HG03439 (cell line): Measurements from ENCODE around the gene DUSP3.
"Not testable (repeated sequence)": the region's sequence is repeated elsewhere in the genome, so short reads cannot be mapped to it uniquely, and the experiment has no call there.

Experiments
- ATAC-seq: cut with Tn5 transposase; IDR thresholded peaks from one replicate; pipeline ENCODE4 v1.9.1; 2021; ENCODE audit warnings: mild to moderate bottlenecking, moderate library complexity; ENCODE audit not compliant: unreplicated experiment

DUSP3 gene

DNA sequence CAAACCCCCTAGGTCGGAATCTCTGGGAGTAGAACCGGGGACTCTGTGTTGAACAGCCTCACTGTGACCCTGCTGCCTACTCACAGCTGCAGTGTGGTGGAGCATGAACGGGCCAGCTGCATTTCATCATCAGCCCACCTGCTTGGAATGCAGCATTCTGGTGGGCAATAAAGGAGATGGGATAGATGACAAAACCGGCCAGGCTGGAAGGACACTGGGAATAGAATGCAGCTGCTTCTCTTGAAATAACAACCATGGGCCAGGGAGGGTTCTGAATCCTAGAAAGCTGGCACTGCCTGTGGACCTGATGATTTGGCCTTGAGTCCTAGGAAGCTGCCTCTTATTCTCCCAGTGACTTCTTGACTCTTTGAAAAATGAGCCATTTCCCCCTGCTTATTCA is 25.0 kb upstream of the DUSP3 start:
- no peak for ATAC-seq

GRCh38 chr17:43801844-43802243 is 23.1 kb upstream of the DUSP3 start:
- ATAC-seq = no peak

- ATAC-seq = no peak
Observed at GRCh38 chr17:43800736-43801135, 22.0 kb upstream of the DUSP3 start.

DNA sequence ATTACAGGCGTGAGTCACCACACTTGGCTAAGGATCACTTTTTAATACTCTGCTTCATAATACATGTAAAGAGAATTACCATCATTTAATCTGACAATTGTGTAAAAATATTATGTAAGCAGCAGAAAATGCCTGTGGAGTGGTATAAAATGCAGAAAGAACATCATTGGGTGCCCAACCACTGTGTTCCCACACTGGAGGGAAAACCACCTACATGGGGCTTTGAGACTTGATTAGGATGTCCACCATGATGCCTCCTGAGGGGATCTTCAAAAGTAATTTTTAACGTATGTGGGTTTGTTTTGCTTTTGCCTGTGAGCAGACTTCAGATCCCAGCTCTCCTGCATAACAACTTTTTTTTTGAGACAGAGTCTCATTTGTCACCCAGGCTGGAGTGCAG is 20.3 kb upstream of the DUSP3 start:
- ATAC-seq = no peak

DNA sequence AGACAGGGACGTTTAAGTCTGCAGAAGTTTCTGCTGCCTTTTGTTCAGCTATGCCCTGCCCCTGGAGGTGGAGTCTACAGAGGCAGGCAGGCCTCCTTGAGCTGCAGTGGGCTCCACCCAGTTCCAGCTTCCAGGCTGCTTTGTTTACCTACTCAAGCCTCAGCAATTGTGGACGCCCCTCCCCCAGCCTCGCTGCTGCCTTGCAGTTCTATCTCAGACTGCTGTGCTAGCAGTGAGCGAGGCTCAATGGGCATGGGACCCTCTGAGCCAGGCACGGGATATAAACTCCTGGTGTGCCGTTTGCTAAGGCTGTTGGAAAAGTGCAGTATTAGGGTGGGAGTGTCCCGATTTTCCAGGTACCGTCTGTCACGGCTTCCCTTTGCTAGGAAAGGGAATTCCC is 19.2 kb upstream of the DUSP3 start:
- ATAC-seq = not testable (repeated sequence)

GRCh38 chr17:43792668-43793067 is 13.9 kb upstream of the DUSP3 start:
- ATAC-seq = not testable (repeated sequence)

DNA sequence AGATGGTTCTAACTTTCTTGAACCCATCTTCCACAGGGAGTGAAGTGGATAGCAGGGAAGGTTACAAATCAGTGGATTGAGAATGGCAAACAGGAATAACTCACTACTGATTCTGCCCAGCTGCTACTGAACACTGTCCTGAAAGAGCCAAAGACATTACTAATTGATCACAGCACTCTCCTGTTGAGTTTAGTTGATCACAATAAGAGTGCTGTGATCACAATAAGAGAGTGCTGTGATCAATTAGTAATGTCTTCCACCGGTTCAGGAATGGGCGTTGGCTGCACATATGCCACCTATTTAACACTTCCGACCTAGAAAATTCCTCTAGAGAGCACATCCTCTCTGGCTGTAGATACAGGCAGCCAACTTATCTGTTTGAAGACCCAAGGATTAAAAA is 12.8 kb upstream of the DUSP3 start:
- no peak for ATAC-seq

GRCh38 chr17:43790311-43790940 is 11.6 kb upstream of the DUSP3 start:
- no peak for ATAC-seq

GRCh38 chr17:43789482-43789881 is 10.7 kb upstream of the DUSP3 start:
- no peak for ATAC-seq

DNA sequence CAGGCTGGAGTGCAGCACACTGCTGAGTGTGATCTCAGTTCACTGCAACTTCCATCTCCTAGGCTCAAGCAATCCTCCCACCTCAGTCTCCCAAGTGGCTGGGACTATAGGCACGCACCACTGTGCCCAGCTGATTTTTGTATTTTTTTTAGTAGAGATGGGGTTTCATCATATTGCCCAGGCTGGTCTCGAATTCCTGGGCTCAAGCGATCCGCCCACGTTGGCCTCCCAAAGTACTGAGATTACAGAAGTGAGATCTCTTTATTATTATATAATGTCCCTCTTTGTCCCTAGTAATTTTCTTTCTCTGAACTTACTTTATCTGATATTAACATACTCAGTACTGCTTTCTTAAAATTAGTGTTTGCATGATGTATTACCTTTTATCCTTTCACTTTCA is 9.8 kb upstream of the DUSP3 start:
- ATAC-seq = no peak

DNA sequence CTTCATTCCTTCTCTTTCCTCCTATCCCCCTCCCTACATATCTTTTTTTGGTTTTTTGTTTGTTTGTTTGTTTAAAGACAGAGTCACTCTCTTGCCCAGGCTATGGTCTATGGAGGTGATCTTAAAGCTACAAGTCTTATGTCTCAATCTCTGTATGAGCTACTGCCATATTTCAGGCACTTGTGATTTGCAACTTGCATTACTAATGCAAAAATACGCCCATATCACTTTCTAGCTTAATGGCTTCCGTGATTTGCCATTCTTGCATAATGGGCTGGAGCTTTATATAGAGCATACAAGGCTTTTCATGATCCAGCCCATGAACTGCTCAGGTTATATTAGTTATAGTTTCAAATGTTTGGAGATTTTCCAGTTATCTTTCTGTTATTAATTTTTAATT is 9.0 kb upstream of the DUSP3 start:
- no peak for ATAC-seq

DNA sequence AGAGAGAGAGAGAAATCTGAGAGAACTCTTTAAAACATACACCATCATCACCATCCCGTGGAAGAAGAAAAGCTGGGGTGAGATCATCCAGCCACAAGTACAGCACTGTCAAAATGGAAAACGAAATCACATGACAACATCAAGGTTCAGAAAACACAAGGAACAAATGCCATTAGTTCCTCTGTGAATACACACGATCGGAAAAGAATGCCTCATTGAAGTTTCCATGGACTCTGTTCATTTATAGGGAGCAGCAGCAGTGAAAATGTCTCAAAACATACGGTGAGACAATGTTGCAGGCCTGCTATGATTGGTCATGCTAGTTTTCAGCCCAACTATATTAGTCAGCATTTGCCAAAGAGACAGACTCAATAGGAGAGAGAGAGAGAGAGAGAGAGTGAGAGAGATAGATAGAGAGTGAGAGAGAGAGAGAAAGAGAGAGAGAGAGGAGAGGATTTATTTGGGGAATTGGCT is 5.9 kb upstream of the DUSP3 start:
- no peak for ATAC-seq

- no peak for ATAC-seq
Observed at GRCh38 chr17:43784068-43784467, 5.3 kb upstream of the DUSP3 start.

GRCh38 chr17:43782913-43783680 is 4.3 kb upstream of the DUSP3 start:
- ATAC-seq = no peak

GRCh38 chr17:43780135-43780534 is 1.4 kb upstream of the DUSP3 start, which contains the start of gene CFAP97D1:
TSS of gene CFAP97D1 (plus strand) at chr17:43780435. CDS start at chr17:43780463, 28 bp downstream.
- ATAC-seq = no peak

DNA sequence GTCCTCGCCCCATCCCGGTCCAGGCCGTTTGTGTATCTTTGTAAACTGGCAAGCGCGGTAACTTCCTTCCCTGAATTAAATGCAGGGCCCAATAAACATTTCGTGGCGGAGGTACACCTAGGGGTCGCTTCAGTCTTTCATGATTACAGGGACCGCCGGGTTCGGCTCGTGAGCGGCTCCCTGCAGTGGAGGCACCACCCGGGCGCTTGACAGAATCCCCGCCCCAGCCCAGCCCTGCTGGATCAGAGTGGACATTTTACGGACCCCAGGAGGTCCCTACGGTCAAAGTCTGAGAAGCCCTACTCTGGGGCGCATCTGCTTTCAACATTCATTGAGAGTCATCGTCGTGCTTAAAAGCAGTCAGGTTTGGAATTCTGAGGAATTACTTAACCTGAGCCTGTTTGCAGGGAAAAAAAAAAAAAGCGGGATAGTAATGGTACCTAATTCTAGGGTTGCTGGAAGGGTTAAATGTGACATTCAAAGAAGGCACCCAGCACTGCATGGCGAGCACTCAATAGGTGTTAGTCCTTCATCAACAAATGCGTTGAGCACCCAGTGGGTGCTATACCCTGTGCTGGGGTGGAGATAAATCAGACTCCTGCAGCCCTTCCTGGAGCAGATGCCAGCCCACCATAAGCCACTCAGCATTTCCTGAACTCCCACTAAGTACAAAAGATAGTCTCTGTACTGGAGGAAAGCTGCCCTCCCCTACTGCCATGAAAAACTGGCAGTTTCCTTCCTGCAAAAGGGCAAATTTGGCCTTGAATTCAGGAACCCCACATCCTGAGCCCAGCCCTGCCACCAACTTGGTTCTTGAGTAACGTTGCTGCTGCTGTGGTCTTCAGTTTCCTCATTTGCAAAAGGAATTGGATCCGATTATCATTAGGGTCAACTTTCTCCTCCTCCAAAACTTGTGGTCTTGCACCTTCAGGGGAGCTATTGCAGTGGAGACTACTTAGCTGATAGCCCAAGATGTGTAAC is 658 bp upstream of the DUSP3 start:
- ATAC-seq = no peak

DNA sequence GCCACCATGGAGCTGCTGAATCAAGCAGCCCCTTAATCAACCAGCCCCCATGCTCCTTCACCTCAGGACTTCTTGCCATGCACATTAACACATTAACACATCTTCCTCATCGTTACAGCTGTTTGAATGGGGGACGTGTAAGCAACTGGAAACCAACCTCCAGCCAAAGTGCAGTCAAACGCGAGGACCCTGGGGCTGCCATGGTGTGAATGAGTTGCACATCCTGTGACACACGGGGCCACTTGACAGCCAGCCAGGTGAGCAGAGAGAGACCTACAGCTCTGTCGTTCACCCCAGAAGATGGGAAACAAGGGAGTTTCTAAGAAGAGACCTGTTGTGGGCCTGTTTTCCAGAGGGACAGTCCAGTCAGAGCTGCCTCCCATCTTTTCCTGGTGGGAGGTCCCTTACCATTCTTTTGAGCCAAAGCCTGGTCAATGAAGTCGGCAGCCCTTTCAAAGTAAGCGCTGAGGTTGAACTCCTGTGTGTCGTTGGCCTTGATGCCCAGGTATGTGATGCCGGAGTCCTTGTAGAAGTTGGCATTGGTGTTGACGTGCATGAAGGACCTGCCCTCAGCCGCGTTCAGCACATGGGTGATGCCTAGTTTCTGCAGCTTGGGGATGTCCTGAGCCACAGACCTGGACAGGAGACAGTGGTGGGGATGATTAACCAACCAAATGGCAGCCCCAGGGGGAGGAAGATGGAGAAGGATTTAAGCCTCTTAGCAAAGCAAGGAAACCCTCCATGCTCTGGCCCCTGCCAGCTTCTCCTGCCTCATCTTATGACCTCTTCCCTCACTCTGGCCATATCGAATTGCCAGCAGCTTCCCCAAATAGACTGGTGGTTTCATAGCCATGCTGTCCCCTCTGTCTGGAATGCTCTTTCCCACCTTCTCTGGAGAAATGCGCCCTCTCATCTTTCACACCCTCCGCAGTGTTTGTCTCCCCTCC is 4.2 kb downstream of the DUSP3 start:
- ATAC-seq = no peak

- no peak for ATAC-seq
Observed at GRCh38 chr17:43772877-43773648, 5.7 kb downstream of the DUSP3 start.

DNA sequence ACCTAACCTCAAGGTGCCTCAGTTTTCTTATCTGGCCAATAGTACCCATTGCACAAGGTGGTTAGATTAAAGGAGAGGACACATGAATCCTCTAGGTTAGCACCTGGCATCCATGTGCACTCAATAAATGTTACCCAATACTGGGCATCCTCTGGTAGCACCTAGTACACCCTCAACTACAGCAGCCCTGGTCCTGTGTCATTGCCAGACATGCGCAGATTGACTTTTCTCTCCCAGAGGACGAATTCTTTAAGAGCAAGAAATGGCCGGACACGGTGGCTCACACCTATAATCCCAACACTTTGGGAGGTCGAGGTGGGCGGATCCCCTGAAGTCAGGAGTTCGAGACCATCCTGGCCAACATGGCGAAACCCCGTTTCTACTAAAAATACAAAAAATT is 7.3 kb downstream of the DUSP3 start:
- no peak for ATAC-seq
